ENCODE results near the gene CHRNA4. TPM values are rescaled to one million over a fixed set of nuclear protein-coding genes. Genes with fewer than 3 reads are reported as not detected.

Gene CHRNA4
- total RNA-seq: not detected

DNA sequence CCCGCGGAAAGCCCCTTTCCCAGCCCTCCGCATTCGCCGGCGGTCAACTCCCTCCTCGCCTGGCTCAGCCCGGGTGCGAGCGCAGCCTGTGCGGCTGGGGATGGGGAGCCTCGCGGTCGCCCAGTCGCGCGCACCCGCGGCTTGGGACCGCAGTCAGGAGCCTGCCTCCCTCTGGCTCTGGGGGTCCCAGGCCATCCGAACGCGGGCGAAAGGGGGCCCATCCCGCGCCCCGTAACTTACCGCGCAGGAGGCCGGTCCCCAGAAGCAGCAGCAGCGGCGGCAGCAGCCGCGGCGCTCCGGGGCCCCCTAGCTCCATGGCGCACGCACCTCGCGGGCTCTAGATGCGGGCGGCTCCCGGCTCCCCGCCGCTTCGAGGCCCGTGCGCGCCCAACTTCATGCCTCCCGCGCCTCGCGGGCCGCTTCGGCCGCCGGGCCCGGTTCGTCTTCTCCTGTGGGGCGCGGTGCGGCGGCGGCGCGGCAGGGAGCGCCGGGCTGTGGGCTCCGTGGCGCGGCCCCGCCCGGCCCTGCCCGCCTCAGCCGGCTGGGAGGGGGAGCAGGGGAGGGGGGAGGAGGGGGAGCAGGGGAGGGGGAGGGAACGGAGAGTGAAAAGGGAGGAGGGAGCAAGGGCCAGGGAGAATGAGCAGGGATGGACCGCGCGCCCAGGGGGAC is at the start of gene CHRNA4:
TSS of gene CHRNA4 (minus strand) at position 500 of the 669 bp plus-strand sequence. CDS start at position 316, 184 bp downstream.
- no peaks in the 10 kb centered on the region for H3K4me1 Mint-ChIP-seq (ENCODE audit: low read depth)
- no peak within 1 kb of the TSS for H3K4me3 Mint-ChIP-seq
- POLR2A ChIA-PET: no interaction called here
- H3K9me3 Mint-ChIP-seq: no peaks in the 10 kb centered on the region
- CTCF ChIA-PET: no interaction called here
- intact Hi-C loops (cut with micrococcal nuclease): no loop called here
- no peaks in the 10 kb centered on the region for H3K36me3 Mint-ChIP-seq
- peaks cover 29% of the 10 kb centered on the region for H3K27me3 Mint-ChIP-seq
- DNase-seq: no peak
- no peak within 1 kb of the TSS for H3K27ac Mint-ChIP-seq

DNA sequence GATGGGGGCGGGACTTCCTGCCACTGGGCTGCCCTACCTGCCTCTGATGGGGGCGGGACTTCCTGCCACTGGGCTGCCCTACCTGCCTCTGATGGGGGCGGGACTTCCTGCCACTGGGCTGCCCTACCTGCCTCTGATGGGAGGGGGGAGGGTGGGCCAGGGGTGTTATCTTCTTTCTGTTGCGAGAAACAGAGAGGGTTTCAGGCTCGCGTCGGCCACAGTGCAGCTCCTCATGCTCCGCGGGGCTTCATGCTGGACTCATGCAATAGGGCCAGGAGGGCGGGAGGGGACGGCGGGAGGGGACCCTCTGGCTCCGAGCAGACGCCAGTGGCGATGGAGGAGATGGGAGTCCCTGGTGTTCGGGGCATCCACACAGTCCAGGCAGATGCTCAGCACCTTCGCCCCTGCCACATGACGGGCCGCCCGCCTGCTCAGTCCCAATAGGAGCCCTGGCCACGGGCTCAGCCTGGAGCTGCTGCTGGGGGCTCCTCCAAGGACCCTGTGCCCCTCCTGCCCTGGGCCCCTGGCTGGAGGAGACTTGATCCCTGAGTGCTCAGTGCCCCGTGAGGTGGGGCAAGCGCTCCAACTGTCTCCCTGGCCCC is 48.8 kb upstream of the CHRNA4 start:
- intact Hi-C loops (cut with micrococcal nuclease): no loop called here
- Mint-ChIP-seq H3K9me3 (no peaks in the 10 kb centered on the region), H3K4me1 (ENCODE audit: low read depth) (peaks cover 4% of the 10 kb centered on the region), H3K27me3 (peaks cover 3% of the 10 kb centered on the region), H3K36me3 (no peaks in the 10 kb centered on the region), H3K4me3 (no peak overlapping the region), H3K27ac (no peak overlapping the region)
- POLR2A ChIA-PET: no interaction called here
- CTCF ChIA-PET: no interaction called here
- no peak for DNase-seq

DNA sequence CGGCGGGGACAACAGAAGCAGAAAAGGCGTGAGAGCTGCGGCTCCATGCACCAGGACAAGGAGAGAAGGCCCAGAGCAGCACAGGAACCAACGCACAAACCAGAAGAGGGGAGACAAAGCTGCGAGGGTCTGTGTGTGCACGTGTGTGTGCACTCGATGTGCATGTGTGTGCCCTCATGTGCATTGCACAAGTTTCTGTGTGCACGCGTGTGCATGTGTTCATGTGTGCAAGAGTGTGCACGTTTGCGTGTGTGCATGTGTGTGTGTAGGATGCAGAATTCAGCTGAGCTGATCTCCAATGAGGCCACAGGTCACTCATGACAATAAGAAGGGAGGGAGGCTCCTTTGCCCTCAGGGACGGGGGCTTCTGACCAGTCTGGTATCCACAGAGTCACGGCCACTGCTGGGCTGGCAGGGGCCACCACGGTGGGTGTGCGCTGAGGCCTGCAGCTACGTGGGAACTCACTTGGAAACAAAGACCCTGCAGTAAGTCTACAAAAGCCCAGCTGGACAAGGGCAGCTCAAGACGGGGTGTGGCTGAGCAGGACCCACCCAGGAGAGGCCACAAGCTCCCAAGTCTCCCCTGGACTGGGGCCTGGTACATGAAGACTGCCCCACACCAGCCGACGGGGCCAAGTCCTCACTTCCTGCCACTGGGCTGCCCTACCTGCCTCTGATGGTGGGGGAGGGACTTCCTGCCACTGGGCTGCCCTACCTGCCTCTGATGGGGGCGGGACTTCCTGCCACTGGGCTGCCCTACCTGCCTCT is 48.1 kb upstream of the CHRNA4 start:
- H3K4me3 Mint-ChIP-seq: no peak overlapping the region
- H3K9me3 Mint-ChIP-seq: no peaks in the 10 kb centered on the region
- no peaks in the 10 kb centered on the region for H3K36me3 Mint-ChIP-seq
- peaks cover 3% of the 10 kb centered on the region for H3K27me3 Mint-ChIP-seq
- no peak for DNase-seq
- intact Hi-C loops (cut with micrococcal nuclease): no loop called here
- ChIA-PET CTCF (no interaction called here), POLR2A (no interaction called here)
- H3K4me1 Mint-ChIP-seq (ENCODE audit: low read depth): peaks cover 4% of the 10 kb centered on the region
- no peak overlapping the region for H3K27ac Mint-ChIP-seq

DNA sequence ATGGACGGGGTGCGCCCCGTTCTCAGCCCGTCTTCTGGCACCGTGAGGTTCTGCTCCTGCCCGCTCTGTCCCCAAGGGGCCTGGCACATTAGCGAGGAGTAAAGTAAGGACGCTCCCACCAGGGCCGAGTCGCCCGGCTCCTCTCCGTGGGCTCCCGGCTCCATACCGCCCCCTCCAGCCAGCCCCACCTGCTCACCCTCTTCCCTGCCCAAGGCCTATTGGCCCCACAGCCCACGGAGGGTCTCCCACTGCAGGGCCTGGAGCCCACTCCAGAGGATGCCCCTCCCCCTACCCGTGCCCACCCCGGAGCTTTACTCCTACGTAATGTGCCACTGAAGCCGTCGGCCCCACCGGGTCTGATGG is 47.5 kb upstream of the CHRNA4 start:
- Mint-ChIP-seq H3K27ac (no peak overlapping the region), H3K36me3 (no peaks in the 10 kb centered on the region), H3K4me3 (no peak overlapping the region), H3K9me3 (no peaks in the 10 kb centered on the region), H3K4me1 (ENCODE audit: low read depth) (peaks cover 4% of the 10 kb centered on the region), H3K27me3 (peaks cover 3% of the 10 kb centered on the region)
- intact Hi-C loops (cut with micrococcal nuclease): no loop called here
- ChIA-PET POLR2A (no interaction called here), CTCF (no interaction called here)
- DNase-seq: no peak

DNA sequence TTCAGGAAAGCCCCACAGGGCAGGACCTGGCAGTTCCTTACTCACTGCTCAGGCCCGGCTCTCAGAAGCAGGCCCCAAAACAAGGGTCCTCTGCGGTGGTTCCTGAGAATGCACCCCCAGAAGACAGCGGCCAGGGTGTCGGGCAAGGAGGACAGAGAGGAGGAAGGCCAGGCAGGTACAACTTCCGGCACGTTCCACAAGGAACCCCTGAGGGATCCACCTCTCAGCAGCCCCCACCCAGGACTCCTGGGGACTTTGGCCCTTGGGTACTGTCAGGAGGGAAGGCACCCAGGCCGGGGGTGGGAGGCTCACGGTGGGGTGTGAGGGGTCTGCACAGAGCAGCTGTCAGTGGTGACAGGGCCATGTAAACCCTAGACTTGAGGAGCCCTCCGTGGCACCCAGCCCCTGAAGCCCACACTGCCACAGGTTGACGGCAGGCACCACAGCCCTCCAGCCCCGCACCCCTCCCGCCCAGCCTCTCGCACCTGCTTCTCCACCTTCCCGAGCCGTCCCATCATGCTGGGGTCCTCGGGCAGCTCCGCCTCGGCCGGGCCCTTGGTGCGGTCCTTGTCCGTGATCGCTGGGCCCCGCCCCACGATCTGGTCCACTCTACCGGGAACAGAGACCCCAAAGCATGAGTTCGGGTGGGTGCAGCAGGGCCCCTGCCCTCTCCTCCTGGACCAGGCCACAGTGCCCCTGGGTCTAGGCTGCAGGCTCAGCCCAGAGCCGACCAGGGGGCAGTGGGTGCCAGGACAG is 47.0 kb upstream of the CHRNA4 start:
- H3K9me3 Mint-ChIP-seq: no peaks in the 10 kb centered on the region
- intact Hi-C loops (cut with micrococcal nuclease): no loop called here
- ChIA-PET POLR2A (no interaction called here), CTCF (no interaction called here)
- H3K36me3 Mint-ChIP-seq: no peaks in the 10 kb centered on the region
- DNase-seq: no peak
- H3K4me3 Mint-ChIP-seq: no peak overlapping the region
- peaks cover 3% of the 10 kb centered on the region for H3K27me3 Mint-ChIP-seq
- no peak overlapping the region for H3K27ac Mint-ChIP-seq
- H3K4me1 Mint-ChIP-seq (ENCODE audit: low read depth): peaks cover 4% of the 10 kb centered on the region

DNA sequence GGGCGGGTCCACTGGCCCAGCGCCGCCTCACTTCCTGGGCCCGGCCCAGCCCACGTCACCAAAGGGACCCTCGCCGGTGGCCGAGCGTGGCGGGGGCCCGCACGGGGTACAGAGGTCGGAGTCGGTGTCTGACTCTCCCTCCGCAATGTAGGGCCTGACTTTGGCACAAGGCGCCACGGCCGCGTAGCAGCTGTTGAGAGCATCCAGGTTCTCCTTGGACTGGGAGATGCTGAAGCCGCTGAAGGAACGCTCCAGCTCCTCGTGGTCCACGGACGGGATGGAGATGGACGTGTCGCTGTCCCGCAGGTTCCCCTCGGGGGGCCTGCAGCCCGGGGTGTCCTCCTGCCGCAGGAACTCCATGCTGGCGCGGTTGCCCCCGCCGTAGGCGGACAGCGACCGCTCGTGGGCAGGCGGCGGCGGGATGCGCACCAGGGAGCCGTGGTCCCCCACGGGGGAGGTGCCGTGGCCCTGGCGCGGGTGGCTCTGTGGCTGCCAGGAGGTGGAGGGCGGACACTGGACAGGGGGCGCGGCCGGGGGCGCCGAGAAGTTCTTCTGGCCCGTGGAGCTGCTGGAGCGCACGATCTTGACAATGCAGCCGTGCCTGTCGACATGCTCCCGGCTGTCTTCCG is 45.6 kb upstream of the CHRNA4 start:
- Mint-ChIP-seq H3K27me3 (peaks cover 4% of the 10 kb centered on the region), H3K4me1 (ENCODE audit: low read depth) (peaks cover 4% of the 10 kb centered on the region), H3K27ac (no peak overlapping the region), H3K4me3 (no peak overlapping the region), H3K36me3 (no peaks in the 10 kb centered on the region), H3K9me3 (no peaks in the 10 kb centered on the region)
- CTCF ChIA-PET: no interaction called here
- DNase-seq: no peak
- POLR2A ChIA-PET: no interaction called here
- intact Hi-C loops (cut with micrococcal nuclease): no loop called here

DNA sequence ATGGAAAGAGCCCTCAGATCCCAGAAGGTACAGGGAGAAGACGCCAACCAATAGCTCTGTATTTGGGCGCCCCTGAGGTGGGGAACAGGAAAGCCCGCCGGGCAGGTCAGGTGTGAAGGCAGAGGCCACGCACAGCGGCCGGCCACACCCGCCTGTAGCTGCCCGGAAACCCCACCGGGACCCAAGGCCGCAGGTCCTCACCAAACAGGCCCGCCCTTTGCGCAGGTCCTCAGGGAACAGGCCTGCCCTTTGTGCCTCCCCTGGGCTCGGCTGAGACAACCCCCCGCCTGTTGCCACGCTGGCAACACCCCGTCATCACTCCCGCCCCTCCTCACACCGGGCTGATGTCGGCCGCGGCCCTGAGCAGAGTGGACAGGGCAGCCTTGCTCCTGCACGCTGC is 44.9 kb upstream of the CHRNA4 start:
- Mint-ChIP-seq H3K27ac (no peak overlapping the region), H3K27me3 (peaks cover 5% of the 10 kb centered on the region), H3K36me3 (no peaks in the 10 kb centered on the region), H3K4me1 (ENCODE audit: low read depth) (peaks cover 4% of the 10 kb centered on the region), H3K9me3 (no peaks in the 10 kb centered on the region), H3K4me3 (no peak overlapping the region)
- ChIA-PET CTCF (no interaction called here), POLR2A (no interaction called here)
- no peak for DNase-seq
- intact Hi-C loops (cut with micrococcal nuclease): no loop called here

DNA sequence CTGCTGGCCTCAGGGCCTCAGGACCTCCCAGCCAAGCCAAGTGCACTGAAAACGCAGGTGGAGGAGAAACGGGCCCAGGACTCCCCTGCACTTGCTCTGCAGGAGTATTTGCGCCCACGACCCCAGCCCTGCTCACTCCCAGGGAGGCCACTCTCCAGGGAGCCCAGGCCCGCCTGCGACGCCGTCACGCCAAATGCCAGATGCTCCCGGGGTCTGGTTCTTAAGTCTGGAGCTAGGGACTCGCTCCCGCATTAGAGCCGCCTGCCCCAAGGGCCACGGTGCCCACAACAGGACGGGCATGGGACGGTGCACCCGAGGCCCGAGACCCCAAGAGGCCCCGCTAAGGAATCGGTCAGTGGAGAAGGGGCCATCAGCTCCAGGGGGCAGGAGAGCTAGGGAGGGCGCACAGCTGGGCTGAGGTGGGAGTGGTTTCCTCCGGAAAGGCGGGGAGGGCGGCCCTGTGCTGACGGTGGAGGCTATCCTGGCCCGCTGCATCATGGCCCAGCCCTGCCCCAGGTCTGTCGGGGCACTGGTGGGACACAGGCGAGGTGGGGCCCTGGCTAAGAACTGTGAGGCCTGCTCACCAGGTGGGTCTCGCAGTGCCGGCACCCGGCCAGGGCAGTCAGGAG is 44.1 kb upstream of the CHRNA4 start:
- no peaks in the 10 kb centered on the region for H3K36me3 Mint-ChIP-seq
- ChIA-PET POLR2A (no interaction called here), CTCF (no interaction called here)
- intact Hi-C loops (cut with micrococcal nuclease): no loop called here
- no peak overlapping the region for H3K27ac Mint-ChIP-seq
- H3K27me3 Mint-ChIP-seq: peaks cover 6% of the 10 kb centered on the region
- H3K9me3 Mint-ChIP-seq: no peaks in the 10 kb centered on the region
- H3K4me1 Mint-ChIP-seq (ENCODE audit: low read depth): peaks cover 4% of the 10 kb centered on the region
- DNase-seq: no peak
- H3K4me3 Mint-ChIP-seq: no peak overlapping the region

DNA sequence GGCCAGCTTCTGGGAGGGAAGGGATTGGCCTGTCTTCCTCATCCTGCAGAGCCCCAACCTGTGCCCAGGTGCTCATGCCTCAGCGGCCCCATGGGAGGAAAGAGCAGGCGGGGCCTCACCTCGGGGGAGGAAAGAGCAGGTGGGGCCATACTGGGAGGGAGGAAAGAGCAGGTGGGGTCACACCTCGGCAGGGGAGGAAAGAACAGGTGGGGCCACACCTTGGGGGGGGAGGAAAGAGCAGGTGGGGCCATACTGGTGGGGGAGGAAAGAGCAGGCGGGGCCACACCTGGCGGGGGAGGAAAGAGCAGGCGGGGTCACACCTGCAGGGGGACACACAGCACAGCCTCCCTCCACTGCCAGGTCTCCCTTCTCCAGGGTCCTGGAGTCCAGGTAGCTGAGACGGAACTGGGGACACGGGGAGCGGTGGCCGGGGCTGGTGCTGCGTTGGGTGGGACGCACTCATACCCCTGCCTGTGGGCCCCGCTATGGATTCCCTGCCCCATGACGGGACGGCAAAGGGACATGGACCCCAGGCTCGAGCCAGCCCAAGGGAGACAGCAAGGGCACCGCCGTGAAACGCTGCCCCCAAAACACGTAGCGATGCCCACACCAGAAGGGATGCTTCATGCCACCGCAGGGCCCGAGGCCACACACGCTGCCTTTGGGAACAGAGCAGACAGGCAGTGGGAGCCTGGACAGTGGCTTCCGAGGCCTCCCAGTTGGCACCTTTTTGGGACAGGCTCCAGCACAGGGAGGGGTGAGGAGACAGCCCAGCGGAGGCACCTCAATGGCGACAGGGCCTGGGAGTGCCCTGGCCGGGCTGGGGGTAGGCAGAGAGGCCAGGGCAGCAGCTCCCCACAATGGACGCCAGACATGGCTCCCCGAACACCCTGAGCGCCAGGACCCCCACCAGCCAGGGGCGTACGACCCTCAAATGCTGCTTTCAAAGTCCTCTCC is 43.3 kb upstream of the CHRNA4 start:
- H3K36me3 Mint-ChIP-seq: no peaks in the 10 kb centered on the region
- CTCF ChIA-PET: no interaction called here
- H3K9me3 Mint-ChIP-seq: no peaks in the 10 kb centered on the region
- intact Hi-C loops (cut with micrococcal nuclease): no loop called here
- no peak overlapping the region for H3K27ac Mint-ChIP-seq
- peaks cover 4% of the 10 kb centered on the region for H3K4me1 Mint-ChIP-seq (ENCODE audit: low read depth)
- no peak for DNase-seq
- H3K27me3 Mint-ChIP-seq: peaks cover 7% of the 10 kb centered on the region
- POLR2A ChIA-PET: no interaction called here
- H3K4me3 Mint-ChIP-seq: no peak overlapping the region

DNA sequence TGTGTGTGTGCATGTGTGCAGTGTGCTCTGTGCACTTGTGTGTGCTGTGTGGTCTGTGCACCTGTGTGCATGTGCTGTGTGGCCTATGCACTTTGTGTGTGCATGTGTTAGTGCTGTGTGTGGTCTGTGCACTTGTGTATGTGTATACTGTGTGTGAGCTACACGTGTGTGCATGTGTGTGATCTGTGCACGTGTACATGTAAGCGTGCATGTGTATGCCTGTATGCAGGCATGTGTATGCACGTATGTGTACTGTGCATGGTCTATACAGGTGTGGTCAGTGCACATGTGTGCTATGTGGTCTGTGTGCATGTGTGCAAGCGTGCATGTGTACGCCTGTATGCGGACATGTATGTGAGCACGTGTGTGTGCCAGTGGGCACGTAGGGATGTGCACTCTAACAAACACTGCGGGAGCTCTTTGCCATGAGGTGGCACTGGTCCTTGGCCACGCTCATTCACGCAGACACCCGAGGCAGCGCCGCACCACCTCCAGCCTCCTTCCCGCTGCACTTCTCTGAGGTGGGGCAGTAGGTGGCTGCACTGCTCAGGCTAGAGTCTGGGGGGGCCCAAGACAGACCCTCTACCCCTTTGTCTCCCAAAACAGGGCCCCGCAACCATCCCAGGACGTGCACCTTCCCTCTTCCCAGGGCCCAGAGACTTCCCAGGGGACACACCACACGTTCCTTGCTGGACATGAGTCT is 42.4 kb upstream of the CHRNA4 start:
- Mint-ChIP-seq H3K27ac (no peak overlapping the region), H3K4me1 (ENCODE audit: low read depth) (no peaks in the 10 kb centered on the region), H3K9me3 (no peaks in the 10 kb centered on the region), H3K4me3 (no peak overlapping the region), H3K27me3 (peaks cover 7% of the 10 kb centered on the region), H3K36me3 (no peaks in the 10 kb centered on the region)
- POLR2A ChIA-PET: no interaction called here
- DNase-seq: no peak
- CTCF ChIA-PET: no interaction called here
- intact Hi-C loops (cut with micrococcal nuclease): no loop called here

DNA sequence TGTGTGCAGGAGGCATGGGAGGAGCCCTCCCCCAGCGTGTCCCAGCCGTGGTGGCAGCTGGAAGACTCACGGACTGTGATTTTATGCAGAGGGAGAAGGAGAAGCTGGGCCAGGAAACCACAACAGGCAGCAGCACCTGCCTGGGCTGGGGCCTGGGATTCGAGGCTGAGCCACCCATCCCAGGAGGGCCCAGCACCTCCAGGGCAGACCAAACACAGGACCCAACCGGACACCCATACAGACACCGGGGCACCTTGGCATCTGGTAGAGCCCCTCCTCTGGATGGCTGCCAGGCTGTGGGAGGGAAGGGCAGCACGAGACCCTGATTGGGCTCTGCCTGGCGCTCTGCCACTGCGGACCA is 41.7 kb upstream of the CHRNA4 start:
- Mint-ChIP-seq H3K4me1 (ENCODE audit: low read depth) (no peaks in the 10 kb centered on the region), H3K36me3 (no peaks in the 10 kb centered on the region), H3K4me3 (no peak overlapping the region), H3K27ac (no peak overlapping the region), H3K27me3 (peaks cover 7% of the 10 kb centered on the region), H3K9me3 (no peaks in the 10 kb centered on the region)
- CTCF ChIA-PET: no interaction called here
- POLR2A ChIA-PET: no interaction called here
- intact Hi-C loops (cut with micrococcal nuclease): no loop called here
- DNase-seq: no peak
